WI38 (cell line): Measurements from ENCODE around the gene KRTAP24-1.

Experiments used
- H3K4me3 ChIP-seq: 2 replicates; pipeline ENCODE4 v1.5.1; 2011; ENCODE audit warnings: low read depth, mild to moderate bottlenecking, control low read depth, low read length
- TF ChIP-seq, protein P1 (sequence below): IDR thresholded peaks from 2 replicates; pipeline ENCODE4 v1.5.1; 2012; ENCODE audit warnings: low read depth, mild to moderate bottlenecking, control low read depth, low read length

Gene KRTAP24-1, protein sequence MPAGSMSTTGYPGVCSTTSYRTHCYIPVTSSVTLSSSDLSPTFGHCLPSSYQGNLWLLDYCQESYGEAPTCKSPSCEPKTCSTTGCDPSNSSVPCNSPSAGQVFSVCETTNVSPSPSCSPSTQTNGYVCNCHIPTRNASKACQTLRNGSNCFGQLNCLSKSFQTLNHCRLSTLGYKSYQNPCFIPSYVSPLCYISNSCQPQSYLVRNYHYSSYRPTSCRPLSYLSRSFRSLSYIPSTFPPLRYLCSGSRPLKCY

DNA sequence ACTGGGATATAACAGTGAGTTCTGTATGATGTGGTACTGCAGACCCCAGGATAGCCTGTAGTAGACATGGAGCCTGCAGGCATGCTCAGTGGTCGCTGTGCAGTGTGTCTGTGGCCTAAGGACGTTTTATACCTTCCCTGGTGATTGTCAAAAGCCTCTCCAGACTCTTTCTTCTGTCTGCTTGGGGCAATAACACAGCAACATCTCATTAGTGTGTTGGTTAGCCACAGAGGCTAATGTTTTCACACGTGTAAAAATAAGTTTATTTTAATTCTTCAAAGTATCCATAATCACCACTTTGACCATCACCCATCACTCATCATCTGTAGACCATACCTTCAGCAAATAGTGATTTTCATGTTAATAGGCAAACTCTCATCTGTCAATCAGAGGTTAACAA lies at the start of gene KRTAP24-1:
Gene KRTAP24-1, minus strand, starts transcription at position 101 of the 400 bp plus-strand sequence. Its CDS starts 18 bp downstream, at position 83.
- no peak within 1 kb of the TSS for H3K4me3 ChIP-seq
- TF ChIP-seq, protein P1, sequence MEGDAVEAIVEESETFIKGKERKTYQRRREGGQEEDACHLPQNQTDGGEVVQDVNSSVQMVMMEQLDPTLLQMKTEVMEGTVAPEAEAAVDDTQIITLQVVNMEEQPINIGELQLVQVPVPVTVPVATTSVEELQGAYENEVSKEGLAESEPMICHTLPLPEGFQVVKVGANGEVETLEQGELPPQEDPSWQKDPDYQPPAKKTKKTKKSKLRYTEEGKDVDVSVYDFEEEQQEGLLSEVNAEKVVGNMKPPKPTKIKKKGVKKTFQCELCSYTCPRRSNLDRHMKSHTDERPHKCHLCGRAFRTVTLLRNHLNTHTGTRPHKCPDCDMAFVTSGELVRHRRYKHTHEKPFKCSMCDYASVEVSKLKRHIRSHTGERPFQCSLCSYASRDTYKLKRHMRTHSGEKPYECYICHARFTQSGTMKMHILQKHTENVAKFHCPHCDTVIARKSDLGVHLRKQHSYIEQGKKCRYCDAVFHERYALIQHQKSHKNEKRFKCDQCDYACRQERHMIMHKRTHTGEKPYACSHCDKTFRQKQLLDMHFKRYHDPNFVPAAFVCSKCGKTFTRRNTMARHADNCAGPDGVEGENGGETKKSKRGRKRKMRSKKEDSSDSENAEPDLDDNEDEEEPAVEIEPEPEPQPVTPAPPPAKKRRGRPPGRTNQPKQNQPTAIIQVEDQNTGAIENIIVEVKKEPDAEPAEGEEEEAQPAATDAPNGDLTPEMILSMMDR = no peak

DNA sequence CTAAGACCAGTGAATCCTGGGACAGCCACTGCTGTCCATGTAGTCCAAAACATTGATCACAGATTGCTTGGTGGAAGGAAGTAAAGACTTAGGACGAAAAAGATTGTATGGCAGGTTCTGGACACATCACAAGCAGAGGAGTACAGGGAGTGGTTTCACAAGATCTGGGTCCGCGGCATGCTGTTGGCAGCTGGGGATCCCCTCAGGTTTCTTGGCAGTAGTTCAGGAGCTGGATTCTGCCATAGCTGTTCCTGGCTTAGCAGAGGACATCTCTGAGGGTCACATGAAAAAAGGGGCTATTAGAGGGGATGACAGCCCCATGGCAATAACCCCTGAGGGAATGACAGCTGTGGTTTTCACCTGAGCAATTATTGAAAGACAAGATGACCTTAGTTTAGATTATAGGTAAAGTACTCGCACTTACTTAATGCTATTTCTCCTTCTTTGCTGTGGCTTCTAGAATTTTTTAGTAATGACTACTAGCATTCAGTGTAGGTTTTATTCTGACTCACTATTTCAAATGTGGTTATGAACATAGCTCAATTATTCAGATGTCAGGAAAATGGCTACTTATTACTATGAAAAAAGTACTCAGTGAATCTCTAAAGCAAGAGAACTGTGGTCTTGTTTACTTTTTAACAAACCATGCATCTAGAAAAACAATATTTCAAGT lies 46.6 kb upstream of the KRTAP24-1 start:
- no peak overlapping the region for H3K4me3 ChIP-seq
- TF ChIP-seq, protein P1 = no peak

DNA sequence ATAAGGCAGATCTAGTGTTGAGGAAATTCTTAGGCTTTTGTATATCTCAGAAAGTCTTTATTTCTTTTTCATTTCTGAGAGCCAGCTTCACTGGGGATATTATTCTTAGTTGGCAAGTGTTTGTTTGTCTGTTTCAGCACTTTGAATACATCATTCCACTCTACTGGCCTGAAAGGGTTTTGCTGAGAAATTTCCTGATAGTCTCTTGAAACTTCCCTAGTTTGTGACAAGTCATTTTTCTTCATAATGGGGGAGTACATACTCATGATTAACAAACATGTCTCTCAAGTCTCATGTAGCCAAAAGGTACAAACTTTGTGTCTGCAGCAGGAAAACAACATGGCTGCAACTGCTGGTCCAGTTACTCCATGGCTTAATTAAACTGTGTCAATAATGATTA lies 43.6 kb upstream of the KRTAP24-1 start:
- no peak overlapping the region for H3K4me3 ChIP-seq
- TF ChIP-seq, protein P1 = no peak

DNA sequence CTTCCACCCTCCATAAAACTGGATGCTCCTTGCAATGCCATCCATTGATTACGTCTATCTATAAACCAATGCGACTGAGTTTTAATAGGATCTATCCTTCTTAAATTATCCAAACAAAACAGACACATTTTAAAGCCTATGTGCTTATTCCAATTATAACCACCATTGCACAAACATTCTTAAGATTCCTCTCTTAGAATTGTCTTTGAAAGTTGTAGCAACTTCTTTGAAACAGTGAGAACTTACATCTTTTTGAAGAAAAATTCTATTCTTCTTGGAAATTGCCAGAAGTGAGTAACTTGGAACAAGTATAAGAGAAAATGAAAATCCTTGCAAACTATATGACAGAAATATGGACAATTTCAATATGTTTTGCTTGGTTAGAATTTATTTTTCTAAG lies 37.5 kb upstream of the KRTAP24-1 start, which contains the start of gene KRTAP26-1:
Gene KRTAP26-1, minus strand, starts transcription at position 101 of the 400 bp plus-strand sequence. CDS start 280 bp downstream, outside the sequence.
- TF ChIP-seq, protein P1 = no peak

DNA sequence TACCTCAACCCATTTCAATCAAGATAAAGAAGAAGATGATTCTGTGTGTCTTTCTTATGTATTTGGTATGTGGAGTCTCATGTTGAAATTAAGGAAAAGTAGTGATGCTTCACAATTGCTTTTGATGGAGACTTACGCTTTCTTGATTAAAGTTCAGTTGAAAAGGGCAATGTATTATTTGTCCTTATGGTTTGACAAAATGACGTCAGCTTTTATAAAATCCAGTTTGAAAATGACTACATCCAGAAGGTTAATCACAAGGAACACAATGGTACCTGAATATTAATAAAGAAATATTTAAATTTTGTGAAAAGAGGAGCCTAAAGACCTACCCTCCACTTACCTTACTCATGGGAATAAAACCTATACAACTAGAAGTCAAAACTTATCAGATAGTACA lies 33.0 kb upstream of the KRTAP24-1 start:
- no peak overlapping the region for H3K4me3 ChIP-seq
- TF ChIP-seq, protein P1 = no peak

More for the DNA sequence above, 37.5 kb upstream of the KRTAP24-1 start, which contains the start of gene KRTAP26-1:
- no peak within 1 kb of the TSS for H3K4me3 ChIP-seq

DNA sequence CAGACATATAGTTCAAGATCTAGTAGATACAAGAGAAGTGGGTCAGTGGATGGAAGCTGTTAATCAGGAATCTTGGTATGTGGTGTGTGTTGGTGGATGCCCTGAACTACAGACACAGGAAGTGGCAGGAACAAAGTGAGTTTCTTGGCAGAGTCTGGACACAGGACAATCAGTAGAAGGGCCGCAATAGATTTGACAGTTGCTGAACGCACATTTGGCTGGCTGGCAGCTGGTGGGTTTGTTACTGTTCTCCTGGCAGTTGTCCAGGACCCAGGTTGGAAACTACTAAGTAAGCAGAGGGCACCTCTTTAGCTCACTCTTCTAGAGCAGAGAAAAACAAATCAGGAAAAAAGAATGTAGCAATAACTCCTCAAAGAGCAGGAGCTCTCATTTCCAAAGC lies 24.1 kb upstream of the KRTAP24-1 start:
- H3K4me3 ChIP-seq = no peak overlapping the region
- TF ChIP-seq, protein P1 = no peak

DNA sequence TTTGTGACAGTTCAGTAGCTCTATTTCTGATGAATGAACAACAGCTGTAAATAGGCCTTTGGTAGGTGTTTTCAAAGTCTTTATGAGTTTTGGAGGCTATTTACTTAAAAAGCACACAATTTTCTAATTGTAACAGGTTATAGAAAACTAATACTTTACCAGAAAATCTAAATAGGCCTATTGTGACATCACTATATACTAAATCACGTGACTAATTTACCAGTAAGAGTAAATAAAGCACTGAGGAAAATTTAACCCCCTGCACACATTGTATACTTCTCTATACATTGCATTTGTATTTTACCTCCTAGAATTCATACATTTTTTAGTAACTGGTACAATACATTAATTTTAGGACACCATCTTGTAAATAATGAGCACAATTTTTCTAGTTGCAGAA lies 22.4 kb upstream of the KRTAP24-1 start:
- TF ChIP-seq, protein P1 = no peak
- no peak overlapping the region for H3K4me3 ChIP-seq
